ENCODE results near the gene LRMDA. TPM values are rescaled to one million over a fixed set of nuclear protein-coding genes. Genes with fewer than 3 reads are reported as not detected.

The LRMDA gene
- polyA plus RNA-seq, 1 donor from 2014 or later: not detected

- H3K9me3 Mint-ChIP-seq: peaks cover 0 to 2% (median 0%) of the 10 kb centered on the region in 3 donors
- H3K4me3 Mint-ChIP-seq: no peak overlapping the region
- no peak overlapping the region for H3K27ac Mint-ChIP-seq
- H3K36me3 Mint-ChIP-seq: no peaks in the 10 kb centered on the region
- H3K27me3 Mint-ChIP-seq: peaks cover 2% of the 10 kb centered on the region
- peaks cover 0 to 2% (median 0%) of the 10 kb centered on the region in 3 donors for H3K4me1 Mint-ChIP-seq
These were observed 1122.0 kb downstream of the LRMDA start for GRCh38 chr10:76553263-76554032.

GRCh38 chr10:76554033-76554408 is 1122.6 kb downstream of the LRMDA start:
- Mint-ChIP-seq H3K36me3 (no peaks in the 10 kb centered on the region), H3K27me3 (peaks cover 2% of the 10 kb centered on the region), H3K9me3 (peaks cover 0 to 2% (median 0%) of the 10 kb centered on the region in 3 donors), H3K27ac (no peak overlapping the region), H3K4me3 (no peak overlapping the region), H3K4me1 (peaks cover 0 to 2% (median 0%) of the 10 kb centered on the region in 3 donors)

GRCh38 chr10:76554478-76554877 is 1123.1 kb downstream of the LRMDA start:
- peaks cover 0 to 2% (median 0%) of the 10 kb centered on the region in 3 donors for H3K9me3 Mint-ChIP-seq
- no peaks in the 10 kb centered on the region for H3K36me3 Mint-ChIP-seq
- H3K27ac Mint-ChIP-seq: no peak overlapping the region
- H3K4me1 Mint-ChIP-seq: peaks cover 0 to 2% (median 0%) of the 10 kb centered on the region in 3 donors
- H3K27me3 Mint-ChIP-seq: peaks cover 2% of the 10 kb centered on the region
- no peak overlapping the region for H3K4me3 Mint-ChIP-seq

- Mint-ChIP-seq H3K9me3 (peaks cover 0 to 2% (median 0%) of the 10 kb centered on the region in 3 donors), H3K27ac (no peak overlapping the region), H3K27me3 (peaks cover 2% of the 10 kb centered on the region), H3K4me1 (peaks cover 0 to 2% (median 0%) of the 10 kb centered on the region in 3 donors), H3K36me3 (no peaks in the 10 kb centered on the region), H3K4me3 (no peak overlapping the region)
These were observed 1123.7 kb downstream of the LRMDA start for GRCh38 chr10:76555067-76555670.

- no peaks in the 10 kb centered on the region for H3K4me1 Mint-ChIP-seq
- peaks cover 4% of the 10 kb centered on the region for H3K27me3 Mint-ChIP-seq
- H3K4me3 Mint-ChIP-seq: no peak overlapping the region
- H3K36me3 Mint-ChIP-seq: no peaks in the 10 kb centered on the region
- H3K27ac Mint-ChIP-seq: no peak overlapping the region
- H3K9me3 Mint-ChIP-seq: no peaks in the 10 kb centered on the region
These were observed 1125.9 kb downstream of the LRMDA start for GRCh38 chr10:76557366-76557765.

GRCh38 chr10:76558586-76558985 is 1127.2 kb downstream of the LRMDA start:
- Mint-ChIP-seq H3K4me1 (no peaks in the 10 kb centered on the region), H3K4me3 (no peak overlapping the region)

GRCh38 chr10:76558996-76559891 is 1127.8 kb downstream of the LRMDA start:
- Mint-ChIP-seq H3K36me3 (no peaks in the 10 kb centered on the region), H3K4me1 (no peaks in the 10 kb centered on the region), H3K9me3 (no peaks in the 10 kb centered on the region), H3K4me3 (no peak overlapping the region), H3K27ac (no peak overlapping the region), H3K27me3 (peaks cover 2% of the 10 kb centered on the region)

More at GRCh38 chr10:76558586-76558985, 1127.2 kb downstream of the LRMDA start:
- Mint-ChIP-seq H3K27ac (no peak overlapping the region), H3K27me3 (peaks cover 2% of the 10 kb centered on the region), H3K36me3 (no peaks in the 10 kb centered on the region), H3K9me3 (no peaks in the 10 kb centered on the region)

GRCh38 chr10:76559892-76560220 is 1128.4 kb downstream of the LRMDA start:
- Mint-ChIP-seq H3K36me3 (no peaks in the 10 kb centered on the region), H3K4me1 (no peaks in the 10 kb centered on the region), H3K9me3 (no peaks in the 10 kb centered on the region), H3K4me3 (no peak overlapping the region), H3K27me3 (peaks cover 2% of the 10 kb centered on the region), H3K27ac (no peak overlapping the region)

- H3K27ac Mint-ChIP-seq: no peak overlapping the region
- no peaks in the 10 kb centered on the region for H3K9me3 Mint-ChIP-seq
- H3K27me3 Mint-ChIP-seq: peaks cover 2% of the 10 kb centered on the region
- no peak overlapping the region for H3K4me3 Mint-ChIP-seq
- H3K36me3 Mint-ChIP-seq: no peaks in the 10 kb centered on the region
- H3K4me1 Mint-ChIP-seq: no peaks in the 10 kb centered on the region
These were observed 1128.9 kb downstream of the LRMDA start for GRCh38 chr10:76560338-76560737.

GRCh38 chr10:76563286-76563685 is 1131.9 kb downstream of the LRMDA start:
- no peak overlapping the region for H3K4me3 Mint-ChIP-seq
- peaks cover 2% of the 10 kb centered on the region for H3K27me3 Mint-ChIP-seq
- peaks cover 0 to 7% (median 0%) of the 10 kb centered on the region in 3 donors for H3K9me3 Mint-ChIP-seq
- no peak overlapping the region for H3K27ac Mint-ChIP-seq
- H3K36me3 Mint-ChIP-seq: peaks cover 2% of the 10 kb centered on the region
- H3K4me1 Mint-ChIP-seq: no peaks in the 10 kb centered on the region

GRCh38 chr10:76572021-76572420 is 1140.6 kb downstream of the LRMDA start:
- peaks cover 2% of the 10 kb centered on the region for H3K36me3 Mint-ChIP-seq
- H3K9me3 Mint-ChIP-seq: peaks cover 0 to 5% (median 5%) of the 10 kb centered on the region in 3 donors
- no peak overlapping the region for H3K27ac Mint-ChIP-seq
- H3K27me3 Mint-ChIP-seq: no peaks in the 10 kb centered on the region
- no peak overlapping the region for H3K4me3 Mint-ChIP-seq
- H3K4me1 Mint-ChIP-seq: peaks cover 0 to 1% (median 0%) of the 10 kb centered on the region in 3 donors

GRCh38 chr10:76576276-76576962 is 1145.0 kb downstream of the LRMDA start:
- H3K27me3 Mint-ChIP-seq: no peaks in the 10 kb centered on the region
- H3K36me3 Mint-ChIP-seq: no peaks in the 10 kb centered on the region

GRCh38 chr10:76577455-76577854 is 1146.0 kb downstream of the LRMDA start:
- no peak overlapping the region for H3K4me3 Mint-ChIP-seq
- H3K36me3 Mint-ChIP-seq: no peaks in the 10 kb centered on the region
- no peaks in the 10 kb centered on the region for H3K27me3 Mint-ChIP-seq
- H3K9me3 Mint-ChIP-seq: peaks cover 0 to 5% (median 1%) of the 10 kb centered on the region in 3 donors
- H3K4me1 Mint-ChIP-seq: no peaks in the 10 kb centered on the region
- no peak overlapping the region for H3K27ac Mint-ChIP-seq

More at GRCh38 chr10:76576276-76576962, 1145.0 kb downstream of the LRMDA start:
- H3K27ac Mint-ChIP-seq: no peak overlapping the region
- no peak overlapping the region for H3K4me3 Mint-ChIP-seq
- no peaks in the 10 kb centered on the region for H3K4me1 Mint-ChIP-seq
- H3K9me3 Mint-ChIP-seq: peaks cover 0 to 5% (median 5%) of the 10 kb centered on the region in 3 donors

- H3K9me3 Mint-ChIP-seq: peaks cover 0 to 4% (median 0%) of the 10 kb centered on the region in 3 donors
- H3K27ac Mint-ChIP-seq: no peak overlapping the region
- H3K27me3 Mint-ChIP-seq: no peaks in the 10 kb centered on the region
- no peaks in the 10 kb centered on the region for H3K4me1 Mint-ChIP-seq
- H3K4me3 Mint-ChIP-seq: no peak overlapping the region
- H3K36me3 Mint-ChIP-seq: no peaks in the 10 kb centered on the region
These were observed 1150.3 kb downstream of the LRMDA start for GRCh38 chr10:76581506-76582256.

Data from IgD-negative memory B cell (primary cell).